ENCODE results near the gene TTC16.
A peak's percentile ranks its signal among the peaks of the same experiment; 100 is the strongest.

GRCh38 chr9:127763918-127764384 lies 48.1 kb downstream of the TTC16 start:
- TF ChIP-seq RFX5 (IDR thresholded peaks at IDR 0.05; ENCODE audit: borderline replicate concordance, low read depth, low read length) = no peak
- peak; percentile 80; the same call in 1 of the 2 replicates for TF ChIP-seq EGR1 (IDR thresholded peaks at IDR 0.05; ENCODE audit: borderline replicate concordance, low read depth, low read length)
- TF ChIP-seq CTCF (IDR thresholded peaks at IDR 0.05; ENCODE audit: control extremely low read depth in 1 of 3, insufficient read depth in 1 of 3, low read depth in 1 of 3, low read length in 3 of 3) = peak; percentile 76 to 89 (median 77)
- TF ChIP-seq BRCA1 (IDR thresholded peaks at IDR 0.05; ENCODE audit: low read depth, low read length) = no peak
- no peak for TF ChIP-seq TCF12 (IDR thresholded peaks at IDR 0.05; ENCODE audit: low read depth, low read length)
- no peak for TF ChIP-seq NRF1 (IDR thresholded peaks at IDR 0.05; ENCODE audit: low read depth, low read length)
- TF ChIP-seq, protein P1, sequence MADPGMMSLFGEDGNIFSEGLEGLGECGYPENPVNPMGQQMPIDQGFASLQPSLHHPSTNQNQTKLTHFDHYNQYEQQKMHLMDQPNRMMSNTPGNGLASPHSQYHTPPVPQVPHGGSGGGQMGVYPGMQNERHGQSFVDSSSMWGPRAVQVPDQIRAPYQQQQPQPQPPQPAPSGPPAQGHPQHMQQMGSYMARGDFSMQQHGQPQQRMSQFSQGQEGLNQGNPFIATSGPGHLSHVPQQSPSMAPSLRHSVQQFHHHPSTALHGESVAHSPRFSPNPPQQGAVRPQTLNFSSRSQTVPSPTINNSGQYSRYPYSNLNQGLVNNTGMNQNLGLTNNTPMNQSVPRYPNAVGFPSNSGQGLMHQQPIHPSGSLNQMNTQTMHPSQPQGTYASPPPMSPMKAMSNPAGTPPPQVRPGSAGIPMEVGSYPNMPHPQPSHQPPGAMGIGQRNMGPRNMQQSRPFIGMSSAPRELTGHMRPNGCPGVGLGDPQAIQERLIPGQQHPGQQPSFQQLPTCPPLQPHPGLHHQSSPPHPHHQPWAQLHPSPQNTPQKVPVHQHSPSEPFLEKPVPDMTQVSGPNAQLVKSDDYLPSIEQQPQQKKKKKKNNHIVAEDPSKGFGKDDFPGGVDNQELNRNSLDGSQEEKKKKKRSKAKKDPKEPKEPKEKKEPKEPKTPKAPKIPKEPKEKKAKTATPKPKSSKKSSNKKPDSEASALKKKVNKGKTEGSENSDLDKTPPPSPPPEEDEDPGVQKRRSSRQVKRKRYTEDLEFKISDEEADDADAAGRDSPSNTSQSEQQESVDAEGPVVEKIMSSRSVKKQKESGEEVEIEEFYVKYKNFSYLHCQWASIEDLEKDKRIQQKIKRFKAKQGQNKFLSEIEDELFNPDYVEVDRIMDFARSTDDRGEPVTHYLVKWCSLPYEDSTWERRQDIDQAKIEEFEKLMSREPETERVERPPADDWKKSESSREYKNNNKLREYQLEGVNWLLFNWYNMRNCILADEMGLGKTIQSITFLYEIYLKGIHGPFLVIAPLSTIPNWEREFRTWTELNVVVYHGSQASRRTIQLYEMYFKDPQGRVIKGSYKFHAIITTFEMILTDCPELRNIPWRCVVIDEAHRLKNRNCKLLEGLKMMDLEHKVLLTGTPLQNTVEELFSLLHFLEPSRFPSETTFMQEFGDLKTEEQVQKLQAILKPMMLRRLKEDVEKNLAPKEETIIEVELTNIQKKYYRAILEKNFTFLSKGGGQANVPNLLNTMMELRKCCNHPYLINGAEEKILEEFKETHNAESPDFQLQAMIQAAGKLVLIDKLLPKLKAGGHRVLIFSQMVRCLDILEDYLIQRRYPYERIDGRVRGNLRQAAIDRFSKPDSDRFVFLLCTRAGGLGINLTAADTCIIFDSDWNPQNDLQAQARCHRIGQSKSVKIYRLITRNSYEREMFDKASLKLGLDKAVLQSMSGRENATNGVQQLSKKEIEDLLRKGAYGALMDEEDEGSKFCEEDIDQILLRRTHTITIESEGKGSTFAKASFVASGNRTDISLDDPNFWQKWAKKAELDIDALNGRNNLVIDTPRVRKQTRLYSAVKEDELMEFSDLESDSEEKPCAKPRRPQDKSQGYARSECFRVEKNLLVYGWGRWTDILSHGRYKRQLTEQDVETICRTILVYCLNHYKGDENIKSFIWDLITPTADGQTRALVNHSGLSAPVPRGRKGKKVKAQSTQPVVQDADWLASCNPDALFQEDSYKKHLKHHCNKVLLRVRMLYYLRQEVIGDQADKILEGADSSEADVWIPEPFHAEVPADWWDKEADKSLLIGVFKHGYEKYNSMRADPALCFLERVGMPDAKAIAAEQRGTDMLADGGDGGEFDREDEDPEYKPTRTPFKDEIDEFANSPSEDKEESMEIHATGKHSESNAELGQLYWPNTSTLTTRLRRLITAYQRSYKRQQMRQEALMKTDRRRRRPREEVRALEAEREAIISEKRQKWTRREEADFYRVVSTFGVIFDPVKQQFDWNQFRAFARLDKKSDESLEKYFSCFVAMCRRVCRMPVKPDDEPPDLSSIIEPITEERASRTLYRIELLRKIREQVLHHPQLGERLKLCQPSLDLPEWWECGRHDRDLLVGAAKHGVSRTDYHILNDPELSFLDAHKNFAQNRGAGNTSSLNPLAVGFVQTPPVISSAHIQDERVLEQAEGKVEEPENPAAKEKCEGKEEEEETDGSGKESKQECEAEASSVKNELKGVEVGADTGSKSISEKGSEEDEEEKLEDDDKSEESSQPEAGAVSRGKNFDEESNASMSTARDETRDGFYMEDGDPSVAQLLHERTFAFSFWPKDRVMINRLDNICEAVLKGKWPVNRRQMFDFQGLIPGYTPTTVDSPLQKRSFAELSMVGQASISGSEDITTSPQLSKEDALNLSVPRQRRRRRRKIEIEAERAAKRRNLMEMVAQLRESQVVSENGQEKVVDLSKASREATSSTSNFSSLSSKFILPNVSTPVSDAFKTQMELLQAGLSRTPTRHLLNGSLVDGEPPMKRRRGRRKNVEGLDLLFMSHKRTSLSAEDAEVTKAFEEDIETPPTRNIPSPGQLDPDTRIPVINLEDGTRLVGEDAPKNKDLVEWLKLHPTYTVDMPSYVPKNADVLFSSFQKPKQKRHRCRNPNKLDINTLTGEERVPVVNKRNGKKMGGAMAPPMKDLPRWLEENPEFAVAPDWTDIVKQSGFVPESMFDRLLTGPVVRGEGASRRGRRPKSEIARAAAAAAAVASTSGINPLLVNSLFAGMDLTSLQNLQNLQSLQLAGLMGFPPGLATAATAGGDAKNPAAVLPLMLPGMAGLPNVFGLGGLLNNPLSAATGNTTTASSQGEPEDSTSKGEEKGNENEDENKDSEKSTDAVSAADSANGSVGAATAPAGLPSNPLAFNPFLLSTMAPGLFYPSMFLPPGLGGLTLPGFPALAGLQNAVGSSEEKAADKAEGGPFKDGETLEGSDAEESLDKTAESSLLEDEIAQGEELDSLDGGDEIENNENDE (IDR thresholded peaks at IDR 0.05; ENCODE audit: insufficient replicate concordance, low read length) = no peak
- TF ChIP-seq SRF (IDR thresholded peaks at IDR 0.05; ENCODE audit: low read depth, low read length) = no peak
- TF ChIP-seq POLR2AphosphoS5 (IDR thresholded peaks at IDR 0.05; ENCODE audit: low read depth, low read length) = no peak
- peak; percentile 77 to 78 for TF ChIP-seq RAD21 (IDR thresholded peaks at IDR 0.05 in 1 of 2, conservative IDR thresholded peaks at IDR 0.05 in 1 of 2; ENCODE audit: low read depth in 2 of 2, low read length in 2 of 2)
- no peak for TF ChIP-seq EP300 (IDR thresholded peaks at IDR 0.05; ENCODE audit: borderline replicate concordance in 1 of 2, low read depth in 2 of 2, low read length in 2 of 2)
- no peak for TF ChIP-seq SIX5 (IDR thresholded peaks at IDR 0.05; ENCODE audit: low read depth, low read length)
